Caco-2 (cell line): ENCODE data around the gene FAM180B. TPM values are rescaled to one million over a fixed set of nuclear protein-coding genes. Genes with fewer than 3 reads are reported as not detected.

ENCODE experiments used
- BruUV-seq: library from RNA; stranded (reverse); fragments of 400-500 nt; replicated peaks from 2 replicates; lab custom pipeline; 2021; lab: Mats Ljungman, UMichigan
- CTCF ChIA-PET: fragments of 300-600 bp; sonication (Branson Sonifier 250); formaldehyde crosslinking; loops from one replicate; lab custom pipeline; 2022; ENCODE audit warnings: antibody characterized with exemption; lab: Charles Lee
- POLR2A ChIA-PET: fragments of 300-600 bp; sonication (Branson Sonifier 250); formaldehyde crosslinking; loops from one replicate; lab custom pipeline; 2022; ENCODE audit warnings: antibody characterized with exemption; lab: Charles Lee
- DNase-seq, 2 experiments: peaks; one replicate each; pipeline versions ENCODE4 v3.0.0 to v3.0.0-alpha.2; 2020 to 2022
- H3K27me3 ChIP-seq: replicated peaks from 2 replicates; pipeline ENCODE4 v1.6.0; 2011; ENCODE audit warnings: low read length; ENCODE audit not compliant: control insufficient read depth, insufficient read depth
- H3K36me3 ChIP-seq: 2 replicates; pipeline ENCODE4 v1.5.1; 2011; ENCODE audit warnings: low read length; ENCODE audit not compliant: control insufficient read depth, insufficient read depth
- H3K4me1 ChIP-seq: fragments of 250-450 bp; sonication (Bioruptor Pico); 2 replicates; pipeline ENCODE4 v1.5.1; 2020; ENCODE audit warnings: mild to moderate bottlenecking
- H3K4me3 ChIP-seq: 2 replicates; pipeline ENCODE4 v1.5.1; 2011; ENCODE audit warnings: low read depth, mild to moderate bottlenecking, control low read depth, low read length
- H3K9me3 ChIP-seq: fragments of 250-450 bp; sonication (Bioruptor Pico); 2 replicates; pipeline ENCODE4 v1.5.1; 2020; ENCODE audit warnings: mild to moderate bottlenecking, moderate library complexity
- H3K27ac Mint-ChIP-seq: one replicate; pipeline ENCODE4 v1.8.0; 2022; ENCODE audit warnings: mixed read lengths; ENCODE audit not compliant: unreplicated experiment
- H3K27me3 Mint-ChIP-seq: one replicate; pipeline ENCODE4 v1.8.0; 2022; ENCODE audit warnings: mixed read lengths; ENCODE audit not compliant: insufficient read depth, unreplicated experiment
- H3K36me3 Mint-ChIP-seq: one replicate; pipeline ENCODE4 v1.8.0; 2022; ENCODE audit warnings: mild to moderate bottlenecking, mixed read lengths; ENCODE audit not compliant: insufficient read depth, unreplicated experiment
- H3K4me1 Mint-ChIP-seq: one replicate; pipeline ENCODE4 v1.8.0; 2022; ENCODE audit warnings: low read depth, mixed read lengths; ENCODE audit not compliant: unreplicated experiment
- H3K4me3 Mint-ChIP-seq: one replicate; pipeline ENCODE4 v1.8.0; 2022; ENCODE audit warnings: mild to moderate bottlenecking, moderate library complexity, mixed read lengths; ENCODE audit not compliant: unreplicated experiment
- H3K9me3 Mint-ChIP-seq: one replicate; pipeline ENCODE4 v1.8.0; 2022; ENCODE audit warnings: mixed read lengths; ENCODE audit not compliant: unreplicated experiment
- CTCF ChIP-seq, 2 experiments: fragments of 200-600 bp in 1 of 2; IDR thresholded peaks; 1 replicate in 1 of 2; 2 replicates in 1 of 2; pipeline versions ENCODE4 v1.5.1 to v1.8.0; 2011 to 2022; ENCODE audit warnings: antibody characterized with exemption in 1 of 2, control low read depth in 1 of 2, inconsistent platforms in 1 of 2, low read depth in 1 of 2, low read length in 1 of 2, mild to moderate bottlenecking in 1 of 2, moderate library complexity in 1 of 2; ENCODE audit not compliant: insufficient read depth in 1 of 2, severe bottlenecking in 1 of 2, unreplicated experiment in 1 of 2
- intact Hi-C: fragments of 100-400 bp; cut with micrococcal nuclease; formaldehyde crosslinking; loops from one replicate; pipeline ENCODE4 v1.10.0; 2022; ENCODE audit not compliant: unreplicated experiment
- total RNA-seq: library from RNA; stranded (reverse); gene quantifications from 2 replicates; pipeline ENCODE4 v1.2.3, GENCODE V29; 2022

FAM180B gene
- total RNA-seq, 1 experiment from 2014 or later, result not detected

GRCh38 chr11:47617417-47617809, 30.9 kb downstream of the FAM180B start:
- Histone ChIP-seq H3K4me1 (no peaks in the 10 kb centered on the region), H3K36me3 (0 out of 2 replicates have a peak, but pooled peaks cover 2% of the 10 kb centered on the region), H3K27me3 (no peaks in the 10 kb centered on the region), H3K9me3 (no peaks in the 10 kb centered on the region), H3K4me3 (no peak overlapping the region)
- H3K4me1 Mint-ChIP-seq, result no peaks in the 10 kb centered on the region
- POLR2A ChIA-PET, result no interaction called here
- no peak for TF ChIP-seq CTCF (IDR thresholded peaks at IDR 0.05; ENCODE audit: insufficient read depth in 1 of 2, low read depth in 1 of 2, low read length in 1 of 2, severe bottlenecking in 1 of 2, unreplicated experiment in 1 of 2)
- intact Hi-C loops, result loop anchor here (1.0 to 10.0 kb wide), 2 partner anchors 237 to 243 kb away; no protein-coding TSS in a partner anchor
- H3K27ac Mint-ChIP-seq, result no peak overlapping the region
- DNase-seq, result no peak
- no peaks in the 10 kb centered on the region for H3K9me3 Mint-ChIP-seq
- no peak overlapping the region for H3K4me3 Mint-ChIP-seq
- H3K36me3 Mint-ChIP-seq, result peaks cover 47% of the 10 kb centered on the region
- BruUV-seq, result no TSS peak
- no peaks in the 10 kb centered on the region for H3K27me3 Mint-ChIP-seq
- CTCF ChIA-PET, result interaction anchor here (0.5 to 0.6 kb wide), 2 partner anchors 32 to 145 kb away, joined by 3 read pairs; no protein-coding TSS in a partner anchor

GRCh38 chr11:47620836-47621378, 34.4 kb downstream of the FAM180B start:
- CTCF ChIA-PET, result no interaction called here
- BruUV-seq, result no TSS peak
- H3K9me3 ChIP-seq, result no peaks in the 10 kb centered on the region
- H3K4me1 ChIP-seq, result no peaks in the 10 kb centered on the region
- no peaks in the 10 kb centered on the region for H3K27me3 ChIP-seq
- no peaks in the 10 kb centered on the region for H3K4me1 Mint-ChIP-seq
- peaks cover 5% of the 10 kb centered on the region; the same call in 1 of the 2 replicates for H3K36me3 ChIP-seq
- DNase-seq, result no peak
- no peak overlapping the region for H3K4me3 ChIP-seq
- H3K27ac Mint-ChIP-seq, result no peak overlapping the region
- no peaks in the 10 kb centered on the region for H3K9me3 Mint-ChIP-seq
- H3K4me3 Mint-ChIP-seq, result no peak overlapping the region
- H3K36me3 Mint-ChIP-seq, result peaks cover 70% of the 10 kb centered on the region
- no peak for TF ChIP-seq CTCF (IDR thresholded peaks at IDR 0.05; ENCODE audit: insufficient read depth in 1 of 2, low read depth in 1 of 2, low read length in 1 of 2, severe bottlenecking in 1 of 2, unreplicated experiment in 1 of 2)
- intact Hi-C loops, result no loop called here
- POLR2A ChIA-PET, result no interaction called here
- no peaks in the 10 kb centered on the region for H3K27me3 Mint-ChIP-seq

GRCh38 chr11:47626234-47626633, 39.8 kb downstream of the FAM180B start:
- Histone ChIP-seq H3K4me3 (no peak overlapping the region), H3K27me3 (no peaks in the 10 kb centered on the region), H3K9me3 (no peaks in the 10 kb centered on the region), H3K36me3 (peaks cover 5% of the 10 kb centered on the region), H3K4me1 (peaks cover 6% of the 10 kb centered on the region; the same call in 1 of the 2 replicates)
- no peak for TF ChIP-seq CTCF (IDR thresholded peaks at IDR 0.05; ENCODE audit: insufficient read depth in 1 of 2, low read depth in 1 of 2, low read length in 1 of 2, severe bottlenecking in 1 of 2, unreplicated experiment in 1 of 2)
- intact Hi-C loops, result no loop called here
- CTCF ChIA-PET, result no interaction called here
- Mint-ChIP-seq H3K9me3 (no peaks in the 10 kb centered on the region), H3K36me3 (peaks cover 82% of the 10 kb centered on the region), H3K4me3 (no peak overlapping the region), H3K27me3 (no peaks in the 10 kb centered on the region), H3K4me1 (no peaks in the 10 kb centered on the region), H3K27ac (no peak overlapping the region)
- POLR2A ChIA-PET, result interaction anchor here (0.6 kb wide), 1 partner anchor 123 kb away, joined by 3 read pairs; no protein-coding TSS in a partner anchor
- no TSS peak for BruUV-seq
- no peak for DNase-seq
